HepG2 (cell line): Measurements from ENCODE around the gene HARBI1. TPM values are rescaled to one million over a fixed set of nuclear protein-coding genes. Genes with fewer than 3 reads are reported as not detected.

Experiments used
- ATAC-seq: fragments of 200-7000 bp; cut with Tn5 transposase; 3 replicates; pipeline ENCODE4 v1.9.1; 2020; ENCODE audit warnings: mild to moderate bottlenecking, moderate library complexity
- BruUV-seq: library from RNA; stranded (reverse); fragments of 400-500 nt; replicated peaks from 2 replicates; lab custom pipeline; 2021; lab: Mats Ljungman, UMichigan
- CTCF ChIA-PET: fragments of 300-600 bp; formaldehyde crosslinking; extraction: SDS; loops from one replicate; lab custom pipeline; 2021; ENCODE audit warnings: low total read pairs, inconsistent platforms, low intra/inter-chr PET ratio; lab: Yijun Ruan, JAX
- POLR2A ChIA-PET: fragments of 350-600 bp; sonication (Branson Sonifier 250); formaldehyde crosslinking; loops from one replicate; lab custom pipeline; 2020; ENCODE audit warnings: antibody characterized with exemption, inconsistent platforms; lab: Yijun Ruan, JAX
- DNase-seq: peaks from one replicate; pipeline ENCODE4 v3.0.0-alpha.2; 2015; ENCODE audit warnings: low spot score
- FAIRE-seq: peaks from 3 replicates; lab custom pipeline; 2011; peaks lifted over from hg19 to GRCh38; lab: Jason Lieb, UNC
- H2AFZ ChIP-seq: one replicate; pipeline ENCODE4 v1.6.1; 2011; ENCODE audit warnings: low read length, inconsistent platforms
- H3K27ac ChIP-seq: fragments of 300-600 bp; 3 replicates; pipeline ENCODE4 v1.8.0; 2011; ENCODE audit warnings: mixed run types, mild to moderate bottlenecking, mixed read lengths, low read length, inconsistent platforms; ENCODE audit not compliant: insufficient read depth; ENCODE audit errors: extremely low read length
- H3K27me3 ChIP-seq, 2 experiments: fragments of 200-600 bp in 1 of 2; 2 replicates in 1 of 2; 3 replicates in 1 of 2; pipeline versions ENCODE4 v1.6.0 to v1.8.0; 2011; ENCODE audit warnings: low read length in 2 of 2, mild to moderate bottlenecking in 2 of 2, moderate library complexity in 2 of 2, inconsistent platforms in 1 of 2; ENCODE audit not compliant: insufficient read depth in 2 of 2, control insufficient read depth in 1 of 2
- H3K36me3 ChIP-seq, 2 experiments: fragments of 200-600 bp in 1 of 2; replicated peaks in 1 of 2; 2 replicates in 1 of 2; 3 replicates in 1 of 2; pipeline versions ENCODE4 v1.5.1 to v1.8.0; 2011; ENCODE audit warnings: low read length in 2 of 2, inconsistent platforms in 1 of 2; ENCODE audit not compliant: insufficient read depth in 2 of 2, control insufficient read depth in 1 of 2
- H3K4me1 ChIP-seq: 2 replicates; pipeline ENCODE4 v1.5.1; 2012; ENCODE audit warnings: low read length, inconsistent platforms; ENCODE audit not compliant: insufficient read depth
- H3K4me2 ChIP-seq: 2 replicates; pipeline ENCODE4 v1.6.0; 2011; ENCODE audit warnings: low read depth, low read length, inconsistent platforms
- H3K4me3 ChIP-seq, 3 experiments: fragments of 200-600 bp in 1 of 3; sonication (generic), shearing (Covaris generic) in 1 of 3; replicated peaks in 1 of 3; 2 replicates each; pipeline ENCODE4 v1.5.1; 2011 to 2016; ENCODE audit warnings: low read length in 3 of 3, inconsistent platforms in 2 of 3, low read depth in 2 of 3, mild to moderate bottlenecking in 2 of 3, control low read depth in 1 of 3, mixed read lengths in 1 of 3; ENCODE audit not compliant: insufficient read depth in 1 of 3
- H3K79me2 ChIP-seq: one replicate; pipeline ENCODE4 v1.6.1; 2011; ENCODE audit warnings: low read length, inconsistent platforms; ENCODE audit not compliant: insufficient read depth
- H3K9ac ChIP-seq: 2 replicates; pipeline ENCODE4 v1.6.0; 2011; ENCODE audit warnings: mild to moderate bottlenecking, low read depth, low read length, inconsistent platforms; ENCODE audit not compliant: insufficient read depth
- H3K9me3 ChIP-seq: 2 replicates; pipeline ENCODE4 v1.5.1; 2012; ENCODE audit warnings: mild to moderate bottlenecking, low read length
- H4K20me1 ChIP-seq: 2 replicates; pipeline ENCODE4 v1.6.0; 2011; ENCODE audit warnings: inconsistent platforms, mild to moderate bottlenecking, low read length, moderate library complexity; ENCODE audit not compliant: insufficient read depth
- ETV5 ChIP-seq: IDR thresholded peaks from 2 replicates; pipeline ENCODE4 v1.6.1; 2018; ENCODE audit warnings: missing biosample characterization, missing genetic modification reagents, inconsistent platforms, borderline replicate concordance
- GATAD1 ChIP-seq: IDR thresholded peaks from 2 replicates; pipeline ENCODE4 v1.6.1; 2016; ENCODE audit warnings: missing genetic modification reagents, missing compliant biosample characterization
- HDAC6 ChIP-seq: fragments of 200-600 bp; sonication (generic); IDR thresholded peaks from 2 replicates; pipeline ENCODE4 v1.7.0; 2017; ENCODE audit warnings: mild to moderate bottlenecking, antibody characterized with exemption, low read length, low read depth
- HIVEP1 ChIP-seq: sonication (generic); formaldehyde crosslinking; IDR thresholded peaks from 2 replicates; pipeline ENCODE4 v1.4.0; 2020; ENCODE audit warnings: mild to moderate bottlenecking, missing genetic modification reagents
- RAD51 ChIP-seq: fragments of 450-650 bp; IDR thresholded peaks from 2 replicates; pipeline ENCODE4 v1.6.1; 2016; ENCODE audit warnings: borderline replicate concordance
- SOX13 ChIP-seq, 3 experiments: fragments of 450-650 bp in 1 of 3; sonication (generic) in 1 of 3; formaldehyde crosslinking in 1 of 3; IDR thresholded peaks in 2 of 3; conservative IDR thresholded peaks in 1 of 3; 2 replicates each; pipeline versions ENCODE4 v1.5.0 to v1.6.1; 2016 to 2020; ENCODE audit warnings: antibody characterized with exemption in 1 of 3, mild to moderate bottlenecking in 1 of 3, missing compliant biosample characterization in 1 of 3, missing genetic modification reagents in 1 of 3, moderate library complexity in 1 of 3
- ZMAT3 ChIP-seq: sonication (generic); formaldehyde crosslinking; conservative IDR thresholded peaks from 2 replicates; pipeline ENCODE4 v1.7.0; 2021; ENCODE audit warnings: missing genetic modification reagents
- ZNF484 ChIP-seq: sonication (generic); formaldehyde crosslinking; IDR thresholded peaks from 2 replicates; pipeline ENCODE4 v1.5.1; 2020; ENCODE audit warnings: mild to moderate bottlenecking, low read depth, missing genetic modification reagents, borderline replicate concordance
- ZNF83 ChIP-seq: sonication (generic); formaldehyde crosslinking; IDR thresholded peaks from 2 replicates; pipeline ENCODE4 v1.4.0; 2020; ENCODE audit warnings: missing genetic modification reagents, mild to moderate bottlenecking, borderline replicate concordance
- WGBS: methylation state at CpG from one replicate; pipeline ENCODE4 v1.1.6; 2017; ENCODE audit warnings: low lambda C conversion rate; 5-methylcytosine and 5-hydroxymethylcytosine counted together
- in situ Hi-C: cut with HindIII; loops from 2 replicates; pipeline ENCODE4 v1.10.0; 2017; ENCODE audit warnings: low pct_unique_long_range_greater_than_20kb; ENCODE audit not compliant: extremely low pct_ligation_motif_present
- intact Hi-C: fragments of 100-400 bp; cut with micrococcal nuclease; formaldehyde crosslinking; loops from one replicate; pipeline ENCODE4 v1.10.0; 2022; ENCODE audit not compliant: unreplicated experiment
- polyA plus RNA-seq, 8 experiments: library from polyadenylated mRNA; depleted of rRNA in 3 of 8; stranded (reverse) in 7 of 8; unstranded in 1 of 8; fragments of >200 nt; fragmentation: Illumina TruSeq in 4 of 8; extraction: Trizol in 4 of 8; gene quantifications; 2 replicates each; pipeline versions ENCODE4 v1.2.1 to v1.2.3, GENCODE V29; 2011 to 2016; ENCODE audit warnings: low read depth in 4 of 8, missing spikeins in 1 of 8, mixed read lengths in 1 of 8; ENCODE audit not compliant: insufficient read depth in 1 of 8
- total RNA-seq, 5 experiments: library from RNA; depleted of rRNA; stranded (reverse); fragments of >200 nt; fragmentation: Illumina TruSeq; extraction: Trizol; gene quantifications; 2 replicates each; pipeline ENCODE4 v1.2.3, GENCODE V29; 2016; ENCODE audit warnings: low read depth in 1 of 5
- TF ChIP-seq, protein P1 (sequence below): sonication (generic); formaldehyde crosslinking; IDR thresholded peaks from 2 replicates; pipeline ENCODE4 v1.4.0; 2020; ENCODE audit warnings: mild to moderate bottlenecking, missing genetic modification reagents
- TF ChIP-seq, protein P2 (sequence below): sonication (generic); formaldehyde crosslinking; IDR thresholded peaks from 2 replicates; pipeline ENCODE4 v1.8.1; 2023; ENCODE audit warnings: mild to moderate bottlenecking, moderate library complexity, missing genetic modification reagents
- TF ChIP-seq, protein P3 (sequence below): sonication (generic); formaldehyde crosslinking; conservative IDR thresholded peaks from 2 replicates; pipeline ENCODE4 v1.4.0; 2020; ENCODE audit warnings: mild to moderate bottlenecking, missing genetic modification reagents, moderate library complexity
- TF ChIP-seq, protein P4 (sequence below): sonication (generic); formaldehyde crosslinking; IDR thresholded peaks from 2 replicates; pipeline ENCODE4 v1.5.0; 2020; ENCODE audit warnings: missing genetic modification reagents
- TF ChIP-seq, protein P5 (sequence below): IDR thresholded peaks from 2 replicates; pipeline ENCODE4 v1.6.1; 2016

HARBI1 gene
- total and polyA plus RNA-seq, 2 of the 13 experiments (the other 11 are each of a cell fraction or from before 2014, with no cell fraction given) = 2.5 to 4.8 TPM

DNA sequence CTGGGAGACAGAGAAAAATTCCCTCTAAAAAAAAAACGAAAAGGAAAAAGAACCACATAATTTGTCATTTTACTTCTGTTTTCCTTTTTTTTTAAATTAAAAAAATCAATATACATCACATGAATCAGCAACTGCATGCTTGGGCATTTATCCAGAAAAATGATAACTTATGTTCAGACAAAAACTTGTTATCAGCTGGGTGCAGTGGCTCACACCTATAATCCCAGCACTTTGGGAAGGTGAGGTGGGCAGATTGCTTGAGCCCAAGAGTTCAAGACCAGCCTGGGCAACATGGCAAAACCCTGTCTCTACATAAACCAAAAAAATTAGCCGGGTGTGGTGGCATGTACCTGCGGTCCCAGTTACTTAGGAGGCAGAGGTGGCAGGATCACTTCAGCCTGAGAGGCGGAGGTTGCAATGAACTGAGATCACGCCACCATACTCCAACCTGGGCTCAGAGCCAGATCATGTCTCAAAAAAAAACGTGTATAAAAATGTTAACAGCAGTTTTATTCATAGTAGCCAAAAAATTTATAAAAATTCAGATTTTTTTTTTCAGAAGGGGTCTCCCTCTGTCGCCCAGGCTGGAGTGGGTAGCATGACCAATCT lies 51.7 kb downstream of the HARBI1 start (continued):
- TF ChIP-seq, protein P1, sequence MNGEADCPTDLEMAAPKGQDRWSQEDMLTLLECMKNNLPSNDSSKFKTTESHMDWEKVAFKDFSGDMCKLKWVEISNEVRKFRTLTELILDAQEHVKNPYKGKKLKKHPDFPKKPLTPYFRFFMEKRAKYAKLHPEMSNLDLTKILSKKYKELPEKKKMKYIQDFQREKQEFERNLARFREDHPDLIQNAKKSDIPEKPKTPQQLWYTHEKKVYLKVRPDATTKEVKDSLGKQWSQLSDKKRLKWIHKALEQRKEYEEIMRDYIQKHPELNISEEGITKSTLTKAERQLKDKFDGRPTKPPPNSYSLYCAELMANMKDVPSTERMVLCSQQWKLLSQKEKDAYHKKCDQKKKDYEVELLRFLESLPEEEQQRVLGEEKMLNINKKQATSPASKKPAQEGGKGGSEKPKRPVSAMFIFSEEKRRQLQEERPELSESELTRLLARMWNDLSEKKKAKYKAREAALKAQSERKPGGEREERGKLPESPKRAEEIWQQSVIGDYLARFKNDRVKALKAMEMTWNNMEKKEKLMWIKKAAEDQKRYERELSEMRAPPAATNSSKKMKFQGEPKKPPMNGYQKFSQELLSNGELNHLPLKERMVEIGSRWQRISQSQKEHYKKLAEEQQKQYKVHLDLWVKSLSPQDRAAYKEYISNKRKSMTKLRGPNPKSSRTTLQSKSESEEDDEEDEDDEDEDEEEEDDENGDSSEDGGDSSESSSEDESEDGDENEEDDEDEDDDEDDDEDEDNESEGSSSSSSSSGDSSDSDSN (CRISPR knock-in tag) = no peak
- TF ChIP-seq SOX13 (IDR thresholded peaks at IDR 0.05) (no peak), SOX13 (CRISPR knock-in tag; conservative IDR thresholded peaks at IDR 0.05 in 1 of 2, IDR thresholded peaks at IDR 0.05 in 1 of 2) (no peak), ZMAT3 (CRISPR knock-in tag) (no peak), GATAD1 (CRISPR knock-in tag) (no peak)
- TF ChIP-seq, protein P2, sequence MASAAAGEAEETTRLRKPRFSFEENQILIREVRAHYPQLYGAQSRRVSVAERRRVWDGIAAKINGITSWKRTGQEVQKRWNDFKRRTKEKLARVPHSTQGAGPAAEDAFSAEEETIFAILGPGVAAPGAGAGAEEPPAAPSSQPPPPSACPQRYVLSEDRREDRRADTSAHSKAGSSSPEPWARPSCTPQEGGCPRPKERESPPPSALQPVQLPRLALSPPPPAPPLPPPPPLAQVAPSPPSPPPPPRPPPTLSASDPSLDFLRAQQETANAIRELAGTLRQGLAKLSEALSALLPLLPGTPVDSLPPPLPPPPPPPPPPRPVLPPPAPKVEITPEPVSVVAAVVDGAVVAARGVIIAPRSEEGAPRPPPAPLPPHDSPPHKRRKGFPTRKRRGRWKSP (CRISPR knock-in tag) = no peak

DNA sequence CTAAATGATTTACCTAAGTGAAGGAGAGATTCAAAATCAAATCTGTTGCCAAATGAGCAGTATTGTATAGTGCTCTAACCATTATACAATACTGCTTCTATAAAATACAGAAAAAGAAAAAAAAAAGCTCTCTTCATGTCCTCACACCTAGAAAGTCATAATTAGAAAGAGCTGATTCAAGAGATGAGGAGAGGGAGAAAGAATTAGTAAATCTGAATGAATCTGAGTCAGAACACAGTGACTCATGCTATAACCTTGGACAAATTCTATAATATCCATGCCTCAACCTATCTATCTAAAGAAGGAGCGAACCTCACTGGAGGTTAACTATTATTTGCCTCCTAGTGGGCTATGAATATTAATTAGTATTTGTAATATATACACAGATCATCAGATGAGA lies 52.6 kb downstream of the HARBI1 start:
- no peak for ATAC-seq
- Histone ChIP-seq H3K4me3 (no peak overlapping the region), H4K20me1 (no peaks in the 10 kb centered on the region), H3K79me2 (peaks cover 96% of the 10 kb centered on the region), H3K9ac (no peak overlapping the region), H3K27me3 (no peaks in the 10 kb centered on the region), H3K27ac (no peak overlapping the region), H3K4me2 (no peak overlapping the region), H3K36me3 (no peaks in the 10 kb centered on the region; a peak in 3 of 5 replicates), H3K4me1 (peaks cover 71% of the 10 kb centered on the region), H3K9me3 (no peaks in the 10 kb centered on the region), H2AFZ (no peak overlapping the region)
- in situ Hi-C loops = no loop called here
- 89% methylated on average over 1 of the region's 1 CpG for WGBS
- CTCF ChIA-PET = no interaction called here
- POLR2A ChIA-PET = no interaction called here
- FAIRE-seq = no peak
- intact Hi-C loops = no loop called here
- no TSS peak for BruUV-seq
- DNase-seq = no peak
- no peak for TF ChIP-seq RAD51
- TF ChIP-seq, protein P3, sequence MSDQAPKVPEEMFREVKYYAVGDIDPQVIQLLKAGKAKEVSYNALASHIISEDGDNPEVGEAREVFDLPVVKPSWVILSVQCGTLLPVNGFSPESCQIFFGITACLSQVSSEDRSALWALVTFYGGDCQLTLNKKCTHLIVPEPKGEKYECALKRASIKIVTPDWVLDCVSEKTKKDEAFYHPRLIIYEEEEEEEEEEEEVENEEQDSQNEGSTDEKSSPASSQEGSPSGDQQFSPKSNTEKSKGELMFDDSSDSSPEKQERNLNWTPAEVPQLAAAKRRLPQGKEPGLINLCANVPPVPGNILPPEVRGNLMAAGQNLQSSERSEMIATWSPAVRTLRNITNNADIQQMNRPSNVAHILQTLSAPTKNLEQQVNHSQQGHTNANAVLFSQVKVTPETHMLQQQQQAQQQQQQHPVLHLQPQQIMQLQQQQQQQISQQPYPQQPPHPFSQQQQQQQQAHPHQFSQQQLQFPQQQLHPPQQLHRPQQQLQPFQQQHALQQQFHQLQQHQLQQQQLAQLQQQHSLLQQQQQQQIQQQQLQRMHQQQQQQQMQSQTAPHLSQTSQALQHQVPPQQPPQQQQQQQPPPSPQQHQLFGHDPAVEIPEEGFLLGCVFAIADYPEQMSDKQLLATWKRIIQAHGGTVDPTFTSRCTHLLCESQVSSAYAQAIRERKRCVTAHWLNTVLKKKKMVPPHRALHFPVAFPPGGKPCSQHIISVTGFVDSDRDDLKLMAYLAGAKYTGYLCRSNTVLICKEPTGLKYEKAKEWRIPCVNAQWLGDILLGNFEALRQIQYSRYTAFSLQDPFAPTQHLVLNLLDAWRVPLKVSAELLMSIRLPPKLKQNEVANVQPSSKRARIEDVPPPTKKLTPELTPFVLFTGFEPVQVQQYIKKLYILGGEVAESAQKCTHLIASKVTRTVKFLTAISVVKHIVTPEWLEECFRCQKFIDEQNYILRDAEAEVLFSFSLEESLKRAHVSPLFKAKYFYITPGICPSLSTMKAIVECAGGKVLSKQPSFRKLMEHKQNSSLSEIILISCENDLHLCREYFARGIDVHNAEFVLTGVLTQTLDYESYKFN (CRISPR knock-in tag) = no peak
- TF ChIP-seq, protein P4, sequence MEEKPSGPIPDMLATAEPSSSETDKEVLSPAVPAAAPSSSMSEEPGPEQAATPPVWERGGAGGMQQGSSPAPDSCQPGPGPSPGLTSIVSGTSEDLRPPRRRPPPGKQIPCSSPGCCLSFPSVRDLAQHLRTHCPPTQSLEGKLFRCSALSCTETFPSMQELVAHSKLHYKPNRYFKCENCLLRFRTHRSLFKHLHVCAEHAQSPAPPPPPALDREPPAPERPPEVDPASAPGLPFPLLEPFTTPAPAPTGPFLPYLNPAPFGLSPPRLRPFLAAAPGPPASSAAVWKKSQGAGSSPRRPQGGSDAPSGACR (CRISPR knock-in tag) = no peak
- no peak for TF ChIP-seq ZNF83
- TF ChIP-seq ZNF484 (CRISPR knock-in tag) = no peak
- TF ChIP-seq, protein P5, sequence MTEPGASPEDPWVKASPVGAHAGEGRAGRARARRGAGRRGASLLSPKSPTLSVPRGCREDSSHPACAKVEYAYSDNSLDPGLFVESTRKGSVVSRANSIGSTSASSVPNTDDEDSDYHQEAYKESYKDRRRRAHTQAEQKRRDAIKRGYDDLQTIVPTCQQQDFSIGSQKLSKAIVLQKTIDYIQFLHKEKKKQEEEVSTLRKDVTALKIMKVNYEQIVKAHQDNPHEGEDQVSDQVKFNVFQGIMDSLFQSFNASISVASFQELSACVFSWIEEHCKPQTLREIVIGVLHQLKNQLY = no peak
- TF ChIP-seq HDAC6 = no peak
- TF ChIP-seq ETV5 (CRISPR knock-in tag) = no peak
- TF ChIP-seq HIVEP1 (CRISPR knock-in tag) = no peak
